GM21447 (cell line): ENCODE data around the gene TRIM45.
"Not testable (repeated sequence)": the region's sequence is repeated elsewhere in the genome, so short reads cannot be mapped to it uniquely, and the experiment has no call there.

Experiments used
- ATAC-seq: cut with Tn5 transposase; IDR thresholded peaks from one replicate; pipeline ENCODE4 v1.9.1; 2021; ENCODE audit not compliant: unreplicated experiment

TRIM45 gene, protein sequence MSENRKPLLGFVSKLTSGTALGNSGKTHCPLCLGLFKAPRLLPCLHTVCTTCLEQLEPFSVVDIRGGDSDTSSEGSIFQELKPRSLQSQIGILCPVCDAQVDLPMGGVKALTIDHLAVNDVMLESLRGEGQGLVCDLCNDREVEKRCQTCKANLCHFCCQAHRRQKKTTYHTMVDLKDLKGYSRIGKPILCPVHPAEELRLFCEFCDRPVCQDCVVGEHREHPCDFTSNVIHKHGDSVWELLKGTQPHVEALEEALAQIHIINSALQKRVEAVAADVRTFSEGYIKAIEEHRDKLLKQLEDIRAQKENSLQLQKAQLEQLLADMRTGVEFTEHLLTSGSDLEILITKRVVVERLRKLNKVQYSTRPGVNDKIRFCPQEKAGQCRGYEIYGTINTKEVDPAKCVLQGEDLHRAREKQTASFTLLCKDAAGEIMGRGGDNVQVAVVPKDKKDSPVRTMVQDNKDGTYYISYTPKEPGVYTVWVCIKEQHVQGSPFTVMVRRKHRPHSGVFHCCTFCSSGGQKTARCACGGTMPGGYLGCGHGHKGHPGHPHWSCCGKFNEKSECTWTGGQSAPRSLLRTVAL

DNA sequence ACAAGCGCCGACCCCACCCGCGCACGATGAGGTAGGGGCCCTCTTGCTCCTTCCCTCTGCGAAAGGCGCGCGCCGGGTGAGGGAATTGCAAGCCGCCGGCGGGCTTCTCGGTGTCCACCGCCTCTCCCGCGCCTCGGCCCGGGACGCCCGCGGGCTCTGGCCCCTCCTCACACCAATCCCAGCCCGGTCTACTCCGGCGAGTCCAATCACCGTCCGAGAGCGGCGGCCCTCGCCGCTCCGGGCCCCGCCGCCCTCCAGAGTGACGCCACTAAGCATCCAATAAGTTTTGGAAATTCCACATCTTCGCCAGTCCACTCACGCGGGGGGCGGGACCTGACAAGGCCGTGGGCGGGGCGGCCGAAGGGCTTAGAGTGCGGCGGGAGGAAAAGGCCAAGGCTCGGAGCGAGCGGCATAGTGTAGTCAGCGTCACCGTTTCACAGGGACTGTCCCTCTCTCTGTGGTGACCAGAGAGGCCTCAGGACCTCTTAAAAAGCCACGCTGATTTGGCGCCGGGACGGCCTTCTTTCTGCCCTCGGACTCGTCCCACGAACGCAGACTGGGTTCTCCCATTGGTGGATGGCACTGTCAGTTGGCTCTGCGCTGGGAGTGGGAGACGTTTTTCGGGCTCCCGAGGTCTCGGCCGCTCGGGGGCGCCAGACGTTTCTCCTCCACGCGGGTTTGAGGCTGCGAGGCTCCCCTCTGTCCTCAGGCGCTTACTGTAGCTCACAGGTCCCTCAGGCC is at the start of gene TRIM45:
Gene TRIM45 (minus strand): TSS at position 161 of the 741 bp plus-strand sequence. CDS start 548 bp downstream, outside the sequence.
- peak; percentile 92 for ATAC-seq

DNA sequence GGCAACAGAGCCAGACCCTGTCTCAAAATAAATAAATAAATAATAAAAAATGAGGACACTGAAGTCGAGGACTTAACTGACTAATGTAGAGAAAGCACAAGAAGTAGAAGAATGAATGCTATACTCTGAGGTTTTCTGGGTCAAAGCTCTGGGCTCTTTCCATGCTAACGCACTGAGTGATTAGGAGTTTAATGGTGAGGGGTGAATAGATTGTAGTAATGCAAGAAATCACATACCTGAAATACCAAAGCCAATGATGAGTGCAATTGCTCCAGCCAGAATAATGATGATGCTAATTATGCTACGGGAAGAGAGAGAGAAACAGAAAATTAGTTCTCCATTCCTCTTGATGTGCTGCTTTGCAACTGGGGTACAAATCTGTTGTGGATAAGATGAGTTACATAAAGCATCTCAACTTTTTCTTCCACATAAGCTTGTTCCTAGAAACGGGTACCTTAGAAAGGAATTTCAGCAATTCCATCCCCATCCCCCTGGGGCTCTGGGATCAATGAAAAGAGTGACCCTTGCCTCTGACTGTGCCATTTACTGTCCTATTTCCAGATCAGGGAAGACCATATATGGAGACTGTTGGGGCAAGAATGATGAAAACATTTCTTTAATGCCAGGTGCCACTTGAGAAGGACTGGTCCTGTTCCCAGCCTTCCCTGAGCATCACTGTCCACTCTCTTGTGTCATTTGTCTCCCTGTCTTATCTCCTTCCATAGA is 48.5 kb upstream of the TRIM45 start:
- ATAC-seq, result no peak

DNA sequence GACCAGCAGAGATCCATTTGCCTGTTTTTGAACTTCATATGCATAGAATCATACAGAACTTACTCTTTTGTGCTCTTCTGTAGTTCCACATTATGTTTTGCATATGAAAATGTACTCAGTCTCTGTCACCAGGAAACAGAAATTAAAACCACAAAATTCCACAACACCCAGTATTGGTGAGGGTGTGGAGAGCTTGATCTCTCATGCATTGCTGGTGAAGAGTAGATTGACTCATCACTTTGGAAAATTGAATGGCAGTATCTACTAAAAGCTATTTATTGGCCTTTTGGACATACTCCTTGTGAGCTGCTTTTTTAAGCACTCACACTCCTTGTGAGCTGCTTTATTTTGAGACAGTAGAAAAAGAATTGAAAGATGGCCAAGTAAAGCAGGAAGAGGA is 45.9 kb upstream of the TRIM45 start:
- ATAC-seq, result no peak

DNA sequence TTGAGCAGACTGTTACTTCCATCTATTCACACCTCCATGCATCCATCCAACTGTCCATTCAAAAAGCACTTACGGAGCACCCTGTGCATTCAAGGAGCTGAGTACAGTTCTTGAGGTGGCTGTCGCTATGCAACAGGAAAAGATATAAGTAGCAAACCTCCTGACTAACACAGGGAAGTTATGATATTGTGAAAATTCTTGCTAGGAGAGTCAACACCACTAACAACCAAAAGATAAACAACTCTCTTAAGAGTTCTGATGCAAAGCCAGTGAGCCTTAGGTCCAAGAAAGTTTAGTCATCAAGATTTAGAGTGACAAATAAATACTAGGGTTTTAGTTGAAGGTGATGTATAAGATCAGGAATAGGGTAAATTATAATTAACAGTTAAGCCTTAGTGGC is 44.5 kb upstream of the TRIM45 start:
- ATAC-seq, result no peak

DNA sequence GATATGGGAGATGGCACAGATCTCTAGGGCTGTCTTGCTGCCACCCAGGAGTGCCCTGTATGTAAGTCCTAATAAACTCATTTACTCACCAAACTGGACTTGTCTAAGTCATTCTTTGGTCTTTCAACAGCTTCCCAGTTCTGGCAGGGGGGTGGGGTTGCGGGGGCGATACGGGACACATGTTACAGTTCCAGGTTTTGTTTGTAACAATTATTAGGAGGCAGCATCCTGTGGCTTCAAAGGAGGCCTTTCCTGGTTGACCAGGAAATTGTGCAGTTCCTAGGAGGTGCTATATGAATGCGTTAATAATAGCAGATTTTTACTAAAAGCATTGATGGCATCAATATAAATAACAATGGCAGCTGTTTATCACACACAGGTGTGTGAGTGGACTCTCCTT is 42.7 kb upstream of the TRIM45 start:
- no peak for ATAC-seq

DNA sequence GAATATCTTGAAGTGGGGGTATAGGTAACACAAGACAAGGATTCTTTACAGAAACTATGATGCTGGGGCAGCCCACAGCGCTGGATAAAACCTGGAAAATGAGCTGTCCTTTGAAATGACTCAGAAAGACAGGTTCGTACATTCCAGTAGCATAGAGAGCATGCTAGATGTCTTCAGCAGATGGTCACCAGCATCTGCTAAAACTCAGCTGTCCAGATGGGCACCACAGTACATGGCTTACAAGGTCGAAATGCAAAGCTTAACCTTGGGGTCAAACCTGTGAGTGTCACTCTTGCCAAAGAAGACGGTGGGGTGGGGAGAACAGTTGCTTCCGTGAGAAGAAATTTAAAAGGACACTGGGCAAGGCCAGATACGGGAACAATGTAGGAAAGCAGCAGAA is 41.3 kb upstream of the TRIM45 start:
- no peak for ATAC-seq

DNA sequence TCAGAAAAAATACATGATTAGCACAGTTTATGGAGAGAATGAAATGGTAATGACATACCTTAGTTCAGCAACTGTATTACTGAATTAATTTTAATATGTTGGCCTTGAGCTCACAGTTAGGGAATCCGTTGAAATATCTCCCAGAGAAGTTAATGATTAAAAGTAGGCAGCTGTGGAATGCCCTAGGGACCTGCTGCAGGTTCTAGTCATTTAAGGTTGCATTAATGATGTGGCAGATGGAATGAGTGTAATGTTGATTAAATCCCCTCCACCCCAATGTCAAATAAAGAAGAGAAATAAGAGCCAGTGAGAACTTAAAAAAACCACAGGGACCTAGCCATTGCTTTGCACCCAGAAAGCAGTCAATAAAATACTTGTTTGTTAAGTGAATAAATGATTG is 40.3 kb upstream of the TRIM45 start:
- ATAC-seq, result no peak

DNA sequence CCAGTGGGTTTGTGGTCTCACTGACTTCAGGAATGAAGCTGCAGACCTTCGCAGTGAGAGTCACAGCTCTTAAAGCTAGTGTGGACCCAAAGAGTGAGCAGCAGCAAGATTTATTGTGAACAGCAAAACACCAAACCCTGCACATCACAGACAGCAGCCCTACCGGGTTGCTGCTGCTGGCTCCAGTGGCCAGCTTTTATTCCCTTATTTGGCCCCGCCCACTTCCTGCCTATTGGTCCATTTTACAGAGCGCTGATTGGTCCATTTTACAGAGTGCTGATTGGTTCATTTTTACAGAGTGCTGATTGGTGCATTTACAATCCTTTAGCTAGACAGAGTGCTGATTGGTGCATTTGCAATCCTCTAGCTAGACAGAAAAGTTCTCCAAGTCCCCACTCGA is 29.8 kb upstream of the TRIM45 start:
- ATAC-seq, result not testable (repeated sequence)

DNA sequence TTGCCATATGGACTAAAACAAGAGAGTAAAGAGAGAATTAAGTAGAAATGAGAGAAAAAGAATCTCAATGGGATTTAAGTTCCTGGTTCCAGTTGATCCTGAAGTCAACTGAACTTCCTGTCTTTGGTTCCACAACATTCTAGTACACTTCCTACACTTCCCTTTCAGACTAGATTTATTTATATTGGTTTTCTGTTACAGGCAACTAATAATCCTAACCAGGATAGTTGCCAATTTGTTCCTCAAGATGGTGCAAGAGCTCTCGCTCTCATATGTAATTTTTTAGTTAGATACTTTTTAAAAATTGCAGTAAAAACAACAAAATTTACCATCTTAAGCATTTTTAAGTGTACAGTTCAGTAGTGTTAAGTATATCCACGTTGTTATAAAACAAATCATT is 28.8 kb upstream of the TRIM45 start:
- ATAC-seq, result no peak

DNA sequence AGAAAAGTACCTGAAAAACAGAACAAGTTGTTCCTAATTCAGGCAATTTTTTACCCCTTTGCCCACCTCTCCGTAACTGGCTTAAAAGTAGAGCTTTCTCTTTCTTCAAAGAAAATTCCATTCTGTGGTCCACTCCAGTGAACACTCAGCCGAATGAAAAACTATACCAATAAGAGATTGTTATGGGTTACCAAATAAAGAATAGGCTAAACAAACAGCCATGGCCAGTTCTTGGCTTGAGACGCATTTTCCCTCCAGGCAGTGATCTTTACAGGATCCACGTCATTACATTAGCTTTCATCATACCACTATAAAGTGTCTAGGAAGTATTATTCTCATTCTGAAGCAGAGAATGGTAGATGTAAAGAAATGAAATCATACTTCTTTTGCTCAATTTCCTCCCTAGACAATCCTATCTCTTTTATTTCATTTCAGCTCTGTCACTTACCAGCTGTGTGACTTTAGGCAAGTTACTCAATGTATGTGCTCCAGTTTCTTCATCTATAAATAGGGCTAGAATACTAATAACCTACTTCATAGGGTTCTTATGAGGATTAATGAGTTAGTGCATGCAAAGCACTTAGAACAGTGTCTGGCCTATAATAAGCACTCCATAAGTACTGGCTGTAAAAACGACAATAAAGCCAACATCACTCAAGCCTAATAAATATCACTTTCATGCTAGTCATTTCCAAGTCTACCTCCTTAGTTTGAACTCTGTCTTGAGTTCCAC is 26.5 kb upstream of the TRIM45 start:
- no peak for ATAC-seq

DNA sequence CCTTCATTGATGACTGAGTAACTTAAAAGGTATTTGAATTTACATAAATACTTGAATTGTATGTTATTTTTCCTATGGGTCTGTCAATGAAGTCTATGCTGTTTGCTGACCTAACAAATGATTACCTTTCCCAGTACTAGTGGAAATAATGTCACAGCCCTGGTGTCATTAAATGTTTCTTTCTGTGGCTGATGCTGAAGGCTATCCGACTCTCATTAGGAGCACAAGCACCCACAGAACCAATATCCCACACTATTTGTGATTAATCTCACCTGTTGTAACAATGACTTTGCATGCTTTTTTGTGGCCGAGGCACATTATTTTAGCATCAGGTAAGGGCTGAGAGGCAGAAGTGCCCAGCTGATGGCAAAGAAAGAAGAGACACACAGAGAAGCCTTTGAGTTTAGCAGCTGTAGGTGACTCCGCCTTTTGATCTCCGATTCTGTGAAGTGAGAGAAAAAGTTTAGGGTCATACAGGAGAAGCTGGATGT is 25.8 kb upstream of the TRIM45 start:
- ATAC-seq, result no peak

DNA sequence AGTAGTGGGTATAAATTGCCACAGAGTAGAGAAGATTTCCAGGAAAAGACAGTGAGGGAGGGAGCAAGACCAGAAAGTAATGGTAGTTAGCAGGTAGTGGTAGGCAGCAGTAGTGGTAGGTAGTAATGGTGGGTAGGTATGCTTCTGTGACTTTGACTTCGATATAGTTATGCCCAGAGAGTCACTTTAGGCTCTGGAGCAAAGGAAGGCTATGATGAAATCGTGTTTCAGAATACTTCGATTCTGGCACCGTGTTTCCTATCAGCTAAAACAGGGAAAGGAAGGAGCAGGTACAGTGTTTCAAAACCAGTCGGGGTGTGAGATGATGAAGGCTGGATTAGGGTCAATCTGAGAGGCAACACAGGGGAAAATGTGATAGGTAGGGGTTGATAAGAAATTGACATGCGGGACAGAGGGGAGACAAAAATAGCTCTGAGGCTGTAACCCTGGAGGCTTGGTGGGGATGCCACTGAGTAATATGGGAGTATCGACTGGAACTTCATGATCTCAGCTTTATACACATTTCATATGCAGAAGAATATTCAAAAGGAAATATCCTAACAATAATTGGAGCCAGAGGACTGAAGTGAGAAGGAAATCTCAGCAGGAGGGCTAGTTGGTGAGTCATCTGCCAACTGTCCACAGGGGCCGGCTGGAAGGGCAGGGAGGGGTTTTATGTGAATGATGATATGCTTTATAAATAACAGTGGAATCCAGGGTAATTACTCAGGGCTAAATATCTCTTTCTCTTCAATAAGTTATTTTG is 25.2 kb upstream of the TRIM45 start:
- no peak for ATAC-seq

DNA sequence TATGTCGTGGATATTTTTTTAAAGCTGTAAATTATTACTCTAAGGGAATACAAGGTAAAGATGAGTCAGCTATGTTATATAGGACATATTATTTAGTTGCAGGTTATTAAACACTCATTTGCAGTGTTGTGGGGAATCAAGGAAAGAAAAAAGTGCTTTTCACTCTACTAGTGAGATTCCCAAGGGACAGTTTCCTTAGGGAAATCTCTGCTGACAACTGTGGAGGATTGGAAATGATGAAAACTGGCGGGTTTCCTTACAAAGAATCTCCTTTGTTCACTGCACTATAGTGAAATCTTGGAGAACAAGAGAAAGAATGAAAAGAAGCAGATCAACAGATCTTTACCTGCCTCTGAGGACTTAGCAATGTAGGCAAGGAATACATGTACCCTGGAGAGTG is 24.5 kb upstream of the TRIM45 start:
- no peak for ATAC-seq

DNA sequence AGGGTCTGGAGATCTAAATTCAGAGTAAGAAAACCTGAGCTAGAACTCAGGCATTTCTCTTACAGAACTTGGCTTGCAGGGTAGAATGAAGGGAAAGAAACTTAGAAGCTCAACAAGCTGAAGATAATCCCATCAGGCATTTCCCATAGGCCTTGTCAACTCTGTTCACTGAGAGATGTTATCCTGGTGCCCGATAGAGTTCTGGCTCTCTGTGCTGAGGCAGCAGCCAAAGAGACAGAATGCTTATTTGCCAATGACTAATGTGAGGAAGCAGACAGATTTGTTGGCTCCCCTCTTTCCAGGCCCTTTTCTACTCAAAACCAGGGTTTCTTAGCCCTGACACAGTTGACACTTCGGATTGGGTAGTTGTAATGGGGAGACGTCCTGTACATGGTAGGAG is 22.3 kb upstream of the TRIM45 start:
- ATAC-seq, result no peak

DNA sequence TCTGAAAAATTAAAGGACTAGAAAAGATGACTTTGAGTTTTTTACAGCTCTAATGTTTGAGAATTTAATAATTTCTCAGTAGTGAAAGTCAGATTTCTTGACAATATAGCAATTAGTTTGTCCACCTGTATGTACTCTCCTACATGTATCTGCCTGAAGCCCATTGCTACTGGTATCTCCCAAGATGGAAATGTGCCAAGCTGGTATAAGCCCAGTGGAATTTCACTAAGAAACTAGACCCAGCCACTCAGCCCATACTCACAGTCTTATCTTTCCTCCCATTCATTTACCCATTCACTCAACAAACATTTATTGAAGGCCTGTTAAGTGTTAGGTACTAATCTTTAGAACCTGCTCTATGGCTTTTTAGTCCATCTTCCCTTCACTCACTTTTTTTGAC is 21.6 kb upstream of the TRIM45 start:
- no peak for ATAC-seq

DNA sequence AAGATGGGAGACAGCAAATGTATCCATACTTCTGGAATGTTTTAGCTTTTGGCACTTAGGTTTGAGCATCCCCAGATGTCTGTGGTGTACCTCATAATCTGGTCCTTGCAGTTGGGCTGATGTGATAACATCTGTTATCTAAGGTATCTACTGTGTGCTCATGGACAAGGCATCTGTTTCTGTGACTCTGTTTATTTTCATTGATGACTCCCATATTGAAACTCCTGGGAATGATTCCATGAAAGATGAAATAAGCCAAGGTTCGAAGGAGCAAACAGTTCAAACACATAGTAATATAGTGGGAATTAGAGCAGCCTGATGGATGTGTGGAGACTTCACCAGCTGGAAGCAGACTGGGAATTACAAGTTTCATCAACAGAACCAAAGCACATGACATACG is 20.7 kb upstream of the TRIM45 start:
- no peak for ATAC-seq

DNA sequence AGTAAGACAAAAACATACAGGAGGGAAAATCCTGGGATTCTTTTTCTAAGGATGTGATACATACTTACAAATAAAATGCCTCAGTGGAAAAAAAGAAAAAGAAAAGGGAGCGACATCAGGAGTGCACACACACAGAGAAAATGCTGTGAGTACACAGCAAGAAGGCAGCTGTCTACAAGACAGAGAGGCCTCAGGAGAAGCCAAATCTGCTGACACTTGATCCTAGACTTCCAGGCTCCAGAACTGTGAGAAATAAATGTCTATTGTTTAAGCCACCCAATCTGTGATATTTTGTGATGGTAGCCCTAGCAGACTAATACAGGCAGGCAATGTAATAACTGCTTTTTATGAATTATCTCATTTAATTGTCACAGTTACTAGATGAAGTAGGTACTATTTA is 17.0 kb upstream of the TRIM45 start:
- ATAC-seq, result no peak

DNA sequence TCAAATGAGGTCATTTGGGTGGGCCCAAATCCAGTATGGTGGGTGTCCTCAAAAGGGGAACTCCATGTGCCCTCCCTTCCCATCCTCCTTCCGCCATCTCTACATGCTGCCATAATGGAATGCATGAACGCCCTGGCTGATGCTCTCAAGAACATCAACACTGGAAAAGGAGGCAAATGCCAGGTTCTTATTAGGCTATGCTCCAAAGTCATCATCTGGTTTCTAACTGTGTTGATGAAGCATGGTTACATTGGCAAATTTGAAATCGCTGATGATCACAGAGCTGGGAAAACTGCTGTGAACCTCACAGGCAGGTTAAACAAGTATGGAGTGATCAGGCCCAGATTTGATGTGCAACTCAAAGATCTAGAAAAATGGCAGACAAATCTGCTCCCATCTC is 16.6 kb upstream of the TRIM45 start:
- no peak for ATAC-seq

DNA sequence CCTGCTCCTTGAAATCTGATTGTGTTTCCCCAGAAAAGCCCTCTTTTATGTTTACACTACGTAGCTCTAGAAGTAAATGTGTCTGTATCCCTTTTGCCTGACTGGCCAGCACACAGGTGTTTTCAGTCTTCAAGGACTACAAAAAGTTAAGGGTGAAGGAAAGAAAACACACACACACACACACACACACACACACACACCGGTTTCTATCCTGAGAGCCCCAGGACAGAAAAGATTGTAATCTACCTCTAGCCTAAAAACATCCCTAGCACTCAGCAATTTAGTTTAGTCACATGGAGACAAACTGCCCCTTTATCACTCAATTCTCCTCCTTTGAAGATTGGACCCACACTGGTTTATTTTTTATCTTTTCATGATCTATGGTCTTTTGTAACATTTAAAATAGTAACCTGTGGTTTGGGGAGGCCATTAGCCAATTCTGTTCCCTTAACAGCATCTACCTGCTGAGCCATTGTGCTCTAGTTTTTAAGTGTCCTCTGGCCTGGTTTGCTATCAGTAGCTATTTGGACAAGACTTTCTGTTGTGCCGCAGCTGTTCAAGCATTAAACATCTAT is 15.8 kb upstream of the TRIM45 start:
- no peak for ATAC-seq

DNA sequence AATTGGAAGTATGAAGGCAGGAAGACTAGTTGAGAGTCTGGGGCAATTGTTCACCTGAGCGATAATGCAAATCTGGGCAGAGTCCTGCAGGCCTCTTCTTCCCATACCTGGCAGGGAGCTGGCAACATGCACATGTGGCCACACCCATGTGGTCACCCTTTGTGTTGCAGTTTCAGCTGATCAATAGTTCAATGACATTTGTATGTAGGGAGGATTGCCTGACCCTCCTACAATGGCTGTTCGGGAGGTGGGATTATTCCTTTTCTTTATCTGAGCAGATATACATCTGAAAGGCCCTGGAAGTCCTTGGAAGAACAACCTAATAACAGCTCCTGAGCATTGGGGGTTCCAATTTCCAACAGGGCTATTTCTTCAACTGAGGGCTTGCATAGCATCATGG is 15.2 kb upstream of the TRIM45 start:
- ATAC-seq, result no peak
